DOHH2 (cell line): ENCODE results near the gene OTUD4.

ENCODE experiments used
- EZH2phosphoT487 ChIP-seq: fragments of 200-600 bp; sonication (generic); IDR thresholded peaks from 2 replicates; pipeline ENCODE4 v1.6.1; 2017; ENCODE audit warnings: borderline replicate concordance, mild to moderate bottlenecking, antibody characterized with exemption, low read length, moderate library complexity, mixed read lengths
- TF ChIP-seq, protein P1 (sequence below): fragments of 200-600 bp; sonication (generic); IDR thresholded peaks from one replicate; pipeline ENCODE4 v1.5.1; 2014; ENCODE audit warnings: antibody characterized with exemption, mild to moderate bottlenecking, low read depth, low read length; ENCODE audit not compliant: poor library complexity, severe bottlenecking

DNA sequence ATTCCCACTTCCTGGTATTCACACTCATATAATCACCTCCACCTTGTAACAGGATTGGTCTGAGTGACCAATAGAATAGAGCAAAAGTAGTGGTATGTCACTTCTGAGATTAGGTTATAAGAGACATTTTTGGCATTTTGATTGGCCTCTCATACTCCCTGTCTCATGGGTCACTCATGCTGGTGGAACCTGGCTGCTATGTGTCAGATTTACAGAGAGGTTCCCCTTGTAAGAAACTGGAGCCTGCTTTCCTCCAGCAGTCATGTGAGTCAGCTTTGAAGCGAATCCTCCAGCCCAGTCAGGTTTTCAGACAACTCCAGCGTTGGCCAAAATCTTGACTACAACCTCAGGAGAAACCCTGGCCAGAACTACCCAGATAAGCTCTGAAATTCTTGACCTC is 2.6 kb upstream of the OTUD4 start:
- TF ChIP-seq, protein P1, sequence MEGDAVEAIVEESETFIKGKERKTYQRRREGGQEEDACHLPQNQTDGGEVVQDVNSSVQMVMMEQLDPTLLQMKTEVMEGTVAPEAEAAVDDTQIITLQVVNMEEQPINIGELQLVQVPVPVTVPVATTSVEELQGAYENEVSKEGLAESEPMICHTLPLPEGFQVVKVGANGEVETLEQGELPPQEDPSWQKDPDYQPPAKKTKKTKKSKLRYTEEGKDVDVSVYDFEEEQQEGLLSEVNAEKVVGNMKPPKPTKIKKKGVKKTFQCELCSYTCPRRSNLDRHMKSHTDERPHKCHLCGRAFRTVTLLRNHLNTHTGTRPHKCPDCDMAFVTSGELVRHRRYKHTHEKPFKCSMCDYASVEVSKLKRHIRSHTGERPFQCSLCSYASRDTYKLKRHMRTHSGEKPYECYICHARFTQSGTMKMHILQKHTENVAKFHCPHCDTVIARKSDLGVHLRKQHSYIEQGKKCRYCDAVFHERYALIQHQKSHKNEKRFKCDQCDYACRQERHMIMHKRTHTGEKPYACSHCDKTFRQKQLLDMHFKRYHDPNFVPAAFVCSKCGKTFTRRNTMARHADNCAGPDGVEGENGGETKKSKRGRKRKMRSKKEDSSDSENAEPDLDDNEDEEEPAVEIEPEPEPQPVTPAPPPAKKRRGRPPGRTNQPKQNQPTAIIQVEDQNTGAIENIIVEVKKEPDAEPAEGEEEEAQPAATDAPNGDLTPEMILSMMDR: no peak
- TF ChIP-seq EZH2phosphoT487: no peak
